SK-N-SH treated with all-trans-retinoic acid at 6 μM for 48 hours (cell line): ENCODE data around the gene CD55.

Experiments
- ARNTL ChIP-seq: fragments of 450-650 bp; formaldehyde crosslinking; IDR thresholded peaks from 2 replicates; pipeline ENCODE4 v1.5.0; 2020; ENCODE audit warnings: low read depth, mild to moderate bottlenecking, moderate library complexity, borderline replicate concordance
- CREB5 ChIP-seq: fragments of 250-450 bp; sonication (Bioruptor Pico); IDR thresholded peaks from 2 replicates; pipeline ENCODE4 v1.5.1; 2020; ENCODE audit warnings: low read depth, mild to moderate bottlenecking, moderate library complexity
- CSDC2 ChIP-seq: fragments of 250-450 bp; sonication (Bioruptor Pico); IDR thresholded peaks from 2 replicates; pipeline ENCODE4 v1.5.0; 2020; ENCODE audit warnings: mild to moderate bottlenecking, moderate library complexity
- ESRRG ChIP-seq: fragments of 250-450 bp; sonication (Bioruptor Pico); IDR thresholded peaks from 2 replicates; pipeline ENCODE4 v1.6.1; 2021; ENCODE audit warnings: mild to moderate bottlenecking
- GLIS3 ChIP-seq: fragments of 250-450 bp; sonication (Bioruptor Pico); IDR thresholded peaks from 2 replicates; pipeline ENCODE4 v1.5.0; 2020; ENCODE audit warnings: mild to moderate bottlenecking, moderate library complexity
- PATZ1 ChIP-seq: fragments of 250-450 bp; sonication (Bioruptor Pico); IDR thresholded peaks from 2 replicates; pipeline ENCODE4 v1.8.0; 2020; ENCODE audit warnings: mild to moderate bottlenecking, moderate library complexity, borderline replicate concordance
- PPARA ChIP-seq: fragments of 250-450 bp; sonication (Bioruptor Pico); IDR thresholded peaks from 2 replicates; pipeline ENCODE4 v1.5.0; 2020; ENCODE audit warnings: mild to moderate bottlenecking, borderline replicate concordance
- RARB ChIP-seq: fragments of 250-450 bp; sonication (Bioruptor Pico); IDR thresholded peaks from 2 replicates; pipeline ENCODE4 v1.8.0; 2021; ENCODE audit warnings: mild to moderate bottlenecking, moderate library complexity
- SNAI2 ChIP-seq: fragments of 250-450 bp; sonication (Bioruptor Pico); IDR thresholded peaks from 2 replicates; pipeline ENCODE4 v1.5.0; 2020; ENCODE audit warnings: mild to moderate bottlenecking, moderate library complexity
- TOX ChIP-seq: fragments of 250-450 bp; sonication (Bioruptor Pico); IDR thresholded peaks from 2 replicates; pipeline ENCODE4 v1.8.0; 2021; ENCODE audit warnings: mild to moderate bottlenecking, moderate library complexity, borderline replicate concordance
- ZC3H10 ChIP-seq: fragments of 250-450 bp; sonication (Bioruptor Pico); IDR thresholded peaks from 2 replicates; pipeline ENCODE4 v1.5.1; 2021; ENCODE audit warnings: mild to moderate bottlenecking, moderate library complexity
- ZFP3 ChIP-seq: fragments of 250-450 bp; sonication (Bioruptor Pico); IDR thresholded peaks from 2 replicates; pipeline ENCODE4 v1.5.0; 2020; ENCODE audit warnings: mild to moderate bottlenecking, moderate library complexity
- ZNF565 ChIP-seq: fragments of 450-650 bp; formaldehyde crosslinking; conservative IDR thresholded peaks from 2 replicates; pipeline ENCODE4 v1.5.0; 2020; ENCODE audit warnings: low read depth, mild to moderate bottlenecking, moderate library complexity
- ZNF8 ChIP-seq: fragments of 450-650 bp; formaldehyde crosslinking; IDR thresholded peaks from 2 replicates; pipeline ENCODE4 v1.5.0; 2020; ENCODE audit warnings: mild to moderate bottlenecking, moderate library complexity

GRCh38 chr1:207291723-207292122 lies 29.8 kb upstream of the CD55 start:
- TF ChIP-seq GLIS3 (CRISPR knock-in tag) (no peak), RARB (CRISPR knock-in tag) (no peak), ZC3H10 (no peak), PATZ1 (CRISPR knock-in tag) (no peak), ESRRG (CRISPR knock-in tag) (no peak), ZNF565 (no peak), TOX (CRISPR knock-in tag) (no peak), ARNTL (CRISPR knock-in tag) (no peak), SNAI2 (no peak), CSDC2 (no peak), PPARA (CRISPR knock-in tag) (no peak), ZNF8 (no peak), ZFP3 (CRISPR knock-in tag) (no peak), CREB5 (no peak)
